Germinal center (tissue), 1 donor: ENCODE measurements around the gene EML6.
"Not testable (repeated sequence)": the region's sequence is repeated elsewhere in the genome, so short reads cannot be mapped to it uniquely, and the experiment has no call there.

Experiments used
- DNase-seq: peaks from one replicate; pipeline ENCODE4 v3.0.0; 2012; ENCODE audit warnings: mixed read lengths, low spot score

Gene EML6

DNA sequence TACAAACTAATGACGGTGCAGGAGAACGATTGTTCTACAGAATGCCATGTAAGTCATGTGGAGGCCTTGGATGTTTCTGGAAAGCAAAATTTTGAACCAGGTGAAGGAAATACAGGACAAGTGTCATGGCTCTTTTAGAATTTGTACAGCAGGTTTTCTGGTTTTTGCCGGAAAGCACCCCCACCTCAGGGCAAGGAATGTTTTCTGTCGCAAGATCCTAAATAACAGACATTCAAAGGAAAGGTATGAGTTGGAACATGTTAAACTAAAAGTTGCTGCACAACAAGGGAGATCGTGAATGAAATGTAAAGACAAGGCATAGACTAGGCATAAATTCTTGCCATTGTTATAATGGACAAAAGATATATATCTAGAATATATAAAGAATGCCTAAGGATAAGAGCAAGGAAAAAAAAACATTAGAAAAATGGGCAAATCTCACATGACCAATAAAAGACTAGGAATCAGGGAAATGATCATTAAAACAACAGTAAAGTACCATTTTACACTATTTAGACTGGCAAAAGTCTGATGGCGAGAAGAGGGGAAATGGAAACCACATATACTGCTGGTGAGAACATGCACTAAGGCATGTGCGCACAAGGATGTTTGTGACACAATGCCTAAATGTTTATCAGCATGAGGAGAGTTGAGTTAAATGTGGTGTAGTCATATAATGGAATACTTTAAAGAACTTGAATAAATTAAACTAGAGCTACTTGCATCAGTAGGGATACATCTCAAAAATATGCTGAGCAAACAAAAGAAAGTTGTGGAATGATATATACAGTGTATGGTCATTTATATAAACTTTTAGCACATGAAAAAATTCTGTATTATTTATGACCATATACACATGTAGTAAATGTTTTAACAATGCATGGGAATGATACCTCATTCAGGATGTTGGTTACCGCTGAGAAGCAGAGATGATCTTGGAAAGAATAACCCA, 127.0 kb downstream of the EML6 start:
- DNase-seq, result no peak

DNA sequence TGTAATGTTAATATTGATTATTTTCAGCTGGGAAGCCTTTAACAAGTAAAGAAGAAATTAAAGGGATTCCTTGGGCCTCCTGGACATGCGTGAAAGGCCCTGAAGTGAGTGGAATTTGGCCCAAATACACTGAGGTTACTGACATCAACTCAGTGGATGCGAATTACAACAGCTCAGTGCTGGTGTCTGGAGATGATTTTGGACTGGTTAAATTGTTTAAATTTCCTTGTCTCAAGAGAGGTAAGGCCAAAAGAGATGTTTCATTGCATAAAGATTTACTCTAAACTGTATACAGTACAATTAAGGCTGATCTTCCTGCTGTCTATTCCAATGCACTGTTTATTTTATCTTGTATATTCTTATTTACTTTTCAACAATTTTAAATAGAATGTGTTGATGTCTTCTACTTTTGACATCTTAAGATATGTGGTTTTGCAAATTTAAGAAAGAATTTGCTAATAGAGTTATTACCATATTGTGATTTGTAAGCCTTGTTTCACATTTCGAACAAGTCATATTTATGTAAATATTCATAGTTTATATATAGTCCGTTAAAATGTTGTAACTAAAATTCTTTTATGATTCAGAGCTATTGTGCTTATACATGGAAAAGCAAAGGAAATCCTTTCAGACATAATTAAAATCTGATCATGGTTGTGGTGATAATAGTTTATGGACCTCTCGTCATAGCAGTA, 130.3 kb downstream of the EML6 start:
- no peak for DNase-seq

DNA sequence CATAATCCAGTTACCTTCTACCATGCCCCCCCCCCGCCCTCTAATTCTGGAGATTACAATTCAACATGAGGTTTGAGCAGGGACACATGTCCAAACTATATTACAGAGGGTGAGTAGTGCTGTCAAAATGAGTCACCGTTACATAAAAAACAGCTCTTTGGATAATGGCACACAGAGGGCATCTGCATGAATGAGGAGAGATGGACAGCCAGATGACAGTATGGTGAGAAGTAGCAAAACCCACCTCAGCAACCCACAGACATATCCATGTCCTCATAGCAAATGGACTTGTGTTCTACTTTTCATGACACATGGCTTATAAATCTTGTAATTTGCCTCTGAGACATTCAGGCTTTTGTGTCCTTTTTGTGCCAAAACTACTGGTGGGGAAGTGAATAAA, 132.0 kb downstream of the EML6 start:
- no peak for DNase-seq

DNA sequence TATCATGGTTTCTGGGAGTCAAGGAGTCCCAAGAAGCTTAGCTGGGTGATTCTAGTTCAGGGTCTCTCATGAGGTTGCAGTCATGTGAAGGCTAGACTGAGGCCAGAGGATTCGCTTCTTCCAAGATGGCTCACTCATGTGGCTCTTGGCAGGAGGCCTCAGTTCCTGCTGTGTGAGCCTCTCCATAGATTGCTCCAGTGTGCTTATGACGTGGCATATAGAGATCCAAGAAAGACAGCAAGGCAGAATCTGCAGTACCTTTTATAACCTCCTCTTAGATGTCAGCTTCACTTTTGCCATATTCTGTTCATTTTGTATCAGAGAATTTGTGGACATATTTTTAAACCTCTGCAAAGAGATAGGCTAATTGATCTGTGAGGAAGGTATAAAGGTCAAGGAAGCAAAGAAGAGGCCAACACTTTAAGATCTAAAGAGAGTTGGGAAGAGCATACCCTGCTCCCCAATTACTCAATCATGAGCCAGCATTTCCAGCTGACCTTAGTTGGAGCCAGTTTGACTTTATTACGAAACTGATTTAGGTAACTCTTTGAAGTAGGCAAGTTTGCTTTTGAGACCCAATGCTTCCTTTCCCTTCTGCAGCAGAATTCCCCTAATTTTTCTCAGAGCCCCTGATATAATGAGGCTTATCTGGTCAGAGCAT, 134.7 kb downstream of the EML6 start:
- DNase-seq, result no peak

DNA sequence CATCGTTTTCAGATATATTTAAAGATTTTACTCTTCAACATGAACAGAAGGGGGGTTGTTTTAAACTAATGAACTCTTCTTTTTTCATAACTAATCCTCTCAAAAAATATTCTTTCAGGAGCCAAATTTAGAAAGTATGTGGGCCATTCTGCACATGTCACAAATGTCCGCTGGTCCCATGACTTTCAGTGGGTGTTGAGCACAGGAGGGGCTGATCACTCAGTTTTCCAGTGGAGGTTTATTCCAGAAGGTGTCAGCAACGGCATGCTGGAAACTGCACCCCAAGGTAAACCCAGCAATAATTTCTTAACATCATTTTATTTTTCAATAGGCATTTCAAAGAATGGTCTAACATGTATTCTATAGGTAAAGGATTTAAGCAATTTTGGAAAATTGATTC, 136.0 kb downstream of the EML6 start:
- DNase-seq, result no peak

DNA sequence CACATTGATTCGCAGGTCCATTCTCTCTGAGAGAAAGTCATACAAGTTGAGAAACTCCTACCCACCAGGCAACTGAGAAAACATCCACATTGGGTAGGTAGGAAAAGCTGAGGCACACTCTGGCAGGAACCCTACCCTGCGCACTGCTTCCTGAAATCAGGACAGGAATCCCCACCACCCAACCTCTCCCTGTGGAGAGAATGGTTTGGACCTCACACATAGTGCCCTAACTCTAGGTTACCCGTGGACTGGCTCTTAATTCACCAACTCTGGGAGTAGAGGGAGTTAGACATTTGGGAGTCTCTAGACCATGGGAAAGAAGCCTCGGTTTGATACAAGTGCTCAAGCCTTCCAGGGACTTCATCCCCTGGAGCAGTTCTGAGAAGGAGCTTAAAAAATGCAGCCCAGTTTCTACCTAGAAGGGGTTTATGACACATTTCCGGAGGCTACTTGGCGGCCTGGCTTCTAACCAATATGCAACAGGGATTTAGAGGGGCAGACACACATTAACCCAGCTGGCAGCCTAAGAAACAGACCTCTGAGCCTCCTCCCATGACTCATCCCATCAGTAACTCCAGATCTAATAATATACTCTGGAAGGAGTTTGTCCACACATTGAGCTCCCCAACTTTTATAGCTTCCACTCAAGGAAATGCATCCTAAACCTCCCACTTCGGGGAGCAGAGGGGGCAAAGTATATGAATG, 136.7 kb downstream of the EML6 start:
- no peak for DNase-seq

DNA sequence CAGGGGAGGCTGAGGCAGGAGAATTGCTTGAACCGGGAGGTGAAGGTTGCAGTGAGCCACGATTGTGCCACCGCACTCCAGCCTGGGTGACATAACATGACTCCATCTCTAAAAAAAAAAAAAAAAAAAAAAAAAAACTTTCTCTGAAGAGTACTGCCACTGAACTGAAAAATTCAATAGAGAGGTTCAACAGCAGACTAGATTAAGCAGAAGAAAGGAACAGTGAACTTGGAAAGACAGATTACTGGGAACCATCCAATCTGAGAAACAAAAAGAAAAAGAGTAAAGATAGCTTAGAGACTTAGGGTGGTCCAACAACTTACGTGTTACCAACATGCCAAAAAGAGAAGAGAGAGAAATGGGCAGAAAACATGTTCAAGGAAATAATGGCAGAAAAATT, 138.8 kb downstream of the EML6 start:
- no peak for DNase-seq

DNA sequence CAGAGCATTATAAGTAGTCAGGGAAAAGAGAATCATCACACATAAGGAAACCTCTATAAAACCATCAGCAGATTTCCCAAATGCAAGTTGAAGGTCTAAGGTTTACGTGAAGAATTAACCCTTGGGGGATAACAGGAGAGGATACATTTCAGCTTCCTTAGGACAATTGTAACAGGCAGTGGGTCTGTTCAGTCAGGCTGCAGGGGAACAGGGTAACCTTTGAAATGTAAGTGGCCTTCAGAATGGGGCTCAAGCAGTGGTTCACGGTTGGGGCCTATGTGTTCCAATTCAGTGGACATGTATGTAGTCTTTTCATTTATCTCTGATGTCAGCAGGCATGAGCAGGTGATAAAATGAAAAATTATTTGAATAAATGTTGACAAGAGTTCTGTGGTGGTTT, 139.3 kb downstream of the EML6 start:
- no peak for DNase-seq

DNA sequence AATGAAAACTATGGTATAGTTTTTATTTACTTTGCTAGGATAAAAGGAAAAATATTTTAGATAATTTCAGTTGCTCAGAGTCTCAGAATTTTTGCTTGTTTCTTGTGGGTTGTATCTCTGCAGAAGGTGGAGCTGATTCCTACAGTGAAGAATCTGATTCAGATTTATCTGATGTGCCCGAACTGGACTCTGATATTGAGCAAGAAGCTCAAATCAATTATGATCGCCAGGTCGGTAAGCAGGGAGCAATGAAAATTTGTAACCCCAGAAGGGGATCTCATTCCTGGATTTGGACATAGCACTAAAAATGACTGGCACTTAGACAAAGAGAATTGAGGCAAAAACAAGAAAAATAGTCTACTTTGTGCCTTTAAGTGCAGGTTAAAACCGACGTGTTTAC, 140.2 kb downstream of the EML6 start:
- DNase-seq, result no peak

DNA sequence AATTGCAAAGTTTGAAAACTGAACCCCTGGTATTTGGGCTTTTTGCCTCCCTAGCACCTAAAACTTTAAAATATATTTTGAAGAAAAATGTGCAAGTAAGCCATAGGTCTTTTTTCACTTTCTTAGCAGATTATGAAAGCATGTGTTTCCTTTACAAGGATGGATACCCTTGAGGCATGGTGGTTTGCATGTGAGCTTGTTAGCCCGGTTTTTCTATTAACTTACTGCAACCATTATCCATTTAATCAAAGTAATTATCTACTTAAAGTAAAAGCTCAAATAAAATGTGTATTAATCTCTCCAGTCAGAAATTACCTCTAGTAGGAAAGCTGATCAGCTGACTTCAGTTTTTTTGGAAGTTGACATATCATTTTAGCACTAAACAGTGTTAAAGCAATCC, 140.6 kb downstream of the EML6 start:
- DNase-seq, result no peak

DNA sequence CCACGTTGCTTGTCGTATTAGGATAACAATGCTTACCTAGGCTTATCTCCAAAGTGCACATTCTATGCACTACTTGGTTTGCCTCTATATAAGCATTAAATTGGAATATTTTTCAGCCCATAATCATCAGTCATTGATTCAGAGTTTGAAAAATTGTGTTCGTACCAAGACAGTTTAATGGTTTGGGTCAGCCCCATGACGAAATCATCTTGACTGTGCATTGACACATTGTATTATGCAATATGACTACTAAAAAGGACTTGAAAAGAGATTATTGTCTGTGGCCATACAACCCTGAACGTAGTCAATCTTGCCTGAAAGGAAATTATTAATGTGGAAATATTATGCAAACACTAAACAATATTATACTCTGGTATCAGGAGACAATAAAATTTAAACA, 141.3 kb downstream of the EML6 start:
- no peak for DNase-seq

DNA sequence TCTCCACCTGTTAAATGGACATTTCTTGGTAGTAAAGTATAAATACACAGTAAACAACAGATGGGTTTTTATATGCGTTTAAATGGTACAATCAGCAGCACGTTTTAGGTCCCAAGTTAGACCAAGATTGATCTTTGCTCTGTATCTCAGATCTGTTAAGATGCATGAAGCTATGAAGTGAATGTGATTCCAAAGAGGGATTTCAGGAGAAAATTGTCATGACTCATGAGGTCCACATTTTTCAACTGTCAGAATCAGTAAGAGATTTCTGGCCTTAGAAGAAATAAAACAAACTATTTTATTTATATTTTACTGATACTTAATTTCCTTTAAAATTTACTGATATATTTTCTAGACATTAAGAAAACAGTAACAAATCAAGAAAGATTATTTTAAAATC, 142.7 kb downstream of the EML6 start:
- no peak for DNase-seq

DNA sequence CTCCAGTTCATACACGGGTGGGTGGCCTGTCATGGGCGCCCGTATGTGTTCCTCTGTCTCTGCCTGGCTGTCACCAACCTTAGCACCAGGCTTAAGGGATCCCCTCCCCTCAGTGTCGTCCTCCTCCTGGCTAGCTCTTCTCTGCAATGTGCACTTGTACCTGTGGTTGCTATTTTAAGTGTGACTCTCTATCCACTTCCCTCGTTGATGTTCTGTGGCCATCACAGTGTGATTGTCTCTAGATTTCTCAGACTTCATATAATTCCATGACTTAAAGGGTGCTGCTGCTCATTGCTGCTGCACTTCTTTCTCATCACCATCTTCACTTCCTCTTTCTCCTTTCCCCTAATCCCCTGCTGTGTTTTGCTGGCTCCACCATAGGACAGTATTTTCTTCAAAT, 143.4 kb downstream of the EML6 start:
- peak; percentile 26 for DNase-seq

DNA sequence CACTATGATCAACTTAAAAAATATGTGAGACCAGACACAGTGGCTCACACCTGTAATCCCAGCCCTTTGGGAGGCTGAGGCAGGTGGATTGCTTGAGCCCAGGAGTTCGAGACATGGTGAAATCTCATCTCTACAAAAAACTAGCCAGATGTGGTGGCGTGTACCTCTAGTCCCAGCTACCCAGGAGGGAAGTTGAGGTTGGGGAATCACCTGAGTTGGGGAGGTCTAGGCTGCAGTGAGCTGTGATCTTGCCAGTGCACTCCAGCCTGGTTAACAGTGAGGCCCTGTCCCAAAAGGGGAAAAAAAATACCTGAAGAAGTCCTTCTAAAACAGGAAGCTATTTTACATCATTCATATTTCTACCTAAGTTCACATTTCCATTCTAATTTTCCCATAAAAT, 144.0 kb downstream of the EML6 start:
- no peak for DNase-seq

DNA sequence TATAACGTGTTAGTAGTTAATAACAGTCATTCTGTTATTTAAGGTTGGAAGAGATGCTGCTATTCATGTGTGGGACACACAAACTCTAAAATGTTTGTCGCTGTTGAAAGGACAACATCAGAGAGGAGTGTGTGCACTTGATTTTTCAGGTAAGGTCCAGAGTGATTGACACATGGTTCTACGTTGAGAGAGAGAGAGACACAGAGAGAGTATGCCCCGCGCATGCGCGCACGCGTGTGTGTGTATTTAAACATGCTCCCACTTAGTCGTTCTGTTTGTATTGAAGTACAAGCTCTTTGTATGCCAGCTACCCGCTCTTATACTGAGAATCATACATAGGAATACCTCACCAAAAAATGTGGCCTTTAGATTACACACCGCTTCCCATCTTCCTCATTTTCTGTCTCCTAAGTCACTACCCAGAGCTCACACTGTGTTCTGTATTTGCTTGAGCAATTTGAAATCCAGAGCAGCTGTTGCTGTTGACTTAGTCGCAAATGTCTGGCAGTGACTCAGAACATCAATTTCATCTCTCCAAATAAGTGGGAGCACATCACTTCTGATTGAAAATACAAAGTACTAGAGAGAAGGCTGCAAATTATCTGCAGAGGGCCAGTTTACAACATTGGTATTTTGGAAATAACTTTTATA, 148.1 kb downstream of the EML6 start:
- no peak for DNase-seq

DNA sequence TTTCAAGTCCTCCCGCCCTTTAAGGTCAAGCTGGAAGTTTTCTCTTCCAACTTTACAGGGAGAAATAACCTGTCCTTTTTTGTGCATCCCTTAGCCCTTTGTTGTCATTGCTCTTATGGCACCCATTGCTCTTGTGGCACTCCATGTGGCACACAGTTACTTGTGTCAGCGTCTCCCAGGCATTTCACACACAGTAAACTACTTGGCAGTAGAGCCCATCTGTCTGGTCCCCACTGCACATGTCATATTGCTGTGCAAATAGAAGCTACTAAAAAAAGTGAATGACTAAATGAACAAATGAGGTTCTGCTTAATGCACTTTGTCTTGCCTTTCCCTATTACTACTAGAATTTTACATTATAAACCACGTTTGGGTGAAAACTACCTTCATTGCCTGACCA, 149.3 kb downstream of the EML6 start:
- DNase-seq, result no peak

DNA sequence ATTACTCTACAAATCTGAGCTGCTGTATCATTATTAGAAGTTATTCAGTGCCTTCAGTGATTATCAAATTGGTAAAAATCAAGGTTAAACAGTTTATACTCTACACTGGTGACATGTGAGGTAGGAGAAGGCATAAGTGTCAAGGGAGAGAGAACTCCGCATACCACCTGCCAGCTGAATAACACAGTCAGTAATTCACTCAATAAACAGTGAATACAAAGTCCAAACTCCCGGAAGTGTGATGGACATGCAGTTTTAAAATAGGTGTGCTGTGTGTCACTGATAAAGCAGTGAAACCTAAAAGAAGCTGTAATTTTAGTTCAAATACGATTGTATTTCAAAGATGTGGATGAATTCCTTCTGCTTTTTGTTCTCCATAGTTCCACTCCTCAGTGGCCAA, 149.8 kb downstream of the EML6 start:
- DNase-seq, result not testable (repeated sequence)

DNA sequence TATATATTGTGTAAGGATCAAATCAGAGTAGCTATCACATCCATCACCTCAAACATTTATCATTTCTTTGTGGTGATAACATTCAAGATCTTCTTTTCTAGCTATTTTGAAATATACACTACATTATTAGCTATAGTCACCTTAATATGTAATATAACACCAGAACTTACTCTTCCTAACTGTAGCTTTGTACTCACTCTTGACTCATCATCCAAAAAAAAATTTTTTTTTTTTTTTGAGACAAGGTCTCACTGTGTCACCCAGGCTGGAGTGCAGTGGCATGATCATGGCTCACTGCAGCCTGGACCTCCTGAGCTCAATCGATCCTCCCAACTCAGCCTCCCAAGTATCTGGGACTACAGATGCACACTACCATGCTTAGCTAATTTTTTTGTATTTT, 153.3 kb downstream of the EML6 start:
- DNase-seq, result no peak

DNA sequence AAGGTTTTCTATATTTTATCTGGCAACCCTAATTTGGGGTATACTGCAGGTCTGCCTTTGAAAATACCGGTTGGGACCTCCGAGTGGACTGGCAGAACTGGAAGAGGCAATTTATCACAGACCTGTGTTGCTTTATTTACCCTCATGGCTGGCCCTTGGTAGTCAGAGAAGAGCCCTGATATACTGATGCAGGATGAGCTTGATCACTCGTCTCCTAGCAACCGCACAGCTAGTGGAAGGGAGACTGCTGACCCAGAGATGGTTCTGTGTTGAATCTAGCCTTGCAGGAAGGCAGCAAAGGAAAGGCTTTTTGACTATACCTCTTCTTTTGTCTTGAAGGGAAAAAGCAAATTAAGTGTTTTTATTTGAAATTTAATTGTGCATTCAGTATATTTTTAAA, 154.7 kb downstream of the EML6 start:
- no peak for DNase-seq

DNA sequence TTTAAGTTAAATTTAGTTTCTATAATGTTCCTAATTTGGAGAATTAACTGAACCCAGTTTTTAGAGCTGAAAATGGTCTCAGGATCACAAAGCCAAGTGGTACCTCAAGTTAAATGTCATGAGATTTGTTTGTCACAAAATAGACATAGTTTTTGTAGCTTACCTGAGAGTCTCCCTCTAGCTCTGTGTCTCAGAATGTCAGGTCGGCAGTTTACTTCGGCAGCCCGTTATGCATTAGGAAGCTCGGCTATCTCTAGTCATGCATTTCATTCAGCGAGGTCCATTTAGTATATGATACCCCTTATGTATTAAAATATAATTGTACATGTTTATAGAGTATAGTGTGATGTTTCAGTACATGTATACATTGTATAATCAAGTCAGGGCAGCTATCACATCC, 155.6 kb downstream of the EML6 start:
- no peak for DNase-seq

DNA sequence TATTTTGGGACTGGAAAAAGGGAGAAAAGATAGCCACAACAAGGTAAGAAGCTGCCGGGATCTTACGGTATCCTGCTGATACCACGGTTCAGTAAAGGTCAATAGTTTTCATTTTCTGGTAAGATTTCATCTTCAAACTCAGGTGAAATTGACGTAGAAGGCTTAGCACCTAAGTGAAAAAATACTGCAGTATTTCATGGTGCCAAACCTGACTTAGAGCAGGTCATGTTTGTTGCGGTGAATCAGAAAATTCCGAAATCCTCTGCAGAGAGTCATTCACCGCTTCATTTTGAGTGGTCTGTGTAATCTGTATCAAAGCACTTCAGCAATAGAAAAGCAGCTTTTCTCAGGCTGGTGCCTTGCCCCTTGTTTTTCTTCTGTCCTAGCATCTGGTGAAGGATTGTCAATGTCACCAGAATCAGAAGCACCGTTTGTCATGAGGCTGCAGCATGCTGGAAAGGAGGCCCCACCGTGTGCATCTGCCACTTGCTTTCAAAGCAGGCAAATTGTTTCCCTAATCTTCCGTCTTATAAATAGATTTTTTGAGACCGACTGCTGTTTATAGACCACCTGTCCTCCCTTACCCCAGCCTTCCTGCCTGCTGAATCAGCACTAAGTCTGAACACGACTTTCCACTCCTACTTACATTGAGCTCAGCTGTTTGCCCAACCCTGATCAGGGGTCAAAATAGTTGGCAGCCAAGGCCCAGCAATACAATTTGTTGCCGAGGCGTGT, 156.3 kb downstream of the EML6 start:
- DNase-seq, result no peak
